ES-I3 (cell line): ENCODE data around the gene SYT1.

ENCODE experiments used
- H3K36me3 ChIP-seq: 2 replicates; pipeline ENCODE4 v1.6.1; 2013; ENCODE audit warnings: mild to moderate bottlenecking, low read length, control low read depth, moderate library complexity; ENCODE audit not compliant: insufficient read depth
- H3K4me1 ChIP-seq: 2 replicates; pipeline ENCODE4 v1.6.1; 2013; ENCODE audit warnings: mild to moderate bottlenecking, control low read depth, low read length; ENCODE audit not compliant: insufficient read depth
- H3K9ac ChIP-seq: 2 replicates; pipeline ENCODE4 v1.6.1; 2013; ENCODE audit warnings: low read depth, mild to moderate bottlenecking, low read length, moderate library complexity
- H3K9me3 ChIP-seq: 2 replicates; pipeline ENCODE4 v1.6.1; 2013; ENCODE audit warnings: mild to moderate bottlenecking, low read length, moderate library complexity; ENCODE audit not compliant: control insufficient read depth, insufficient read depth

SYT1 gene

DNA sequence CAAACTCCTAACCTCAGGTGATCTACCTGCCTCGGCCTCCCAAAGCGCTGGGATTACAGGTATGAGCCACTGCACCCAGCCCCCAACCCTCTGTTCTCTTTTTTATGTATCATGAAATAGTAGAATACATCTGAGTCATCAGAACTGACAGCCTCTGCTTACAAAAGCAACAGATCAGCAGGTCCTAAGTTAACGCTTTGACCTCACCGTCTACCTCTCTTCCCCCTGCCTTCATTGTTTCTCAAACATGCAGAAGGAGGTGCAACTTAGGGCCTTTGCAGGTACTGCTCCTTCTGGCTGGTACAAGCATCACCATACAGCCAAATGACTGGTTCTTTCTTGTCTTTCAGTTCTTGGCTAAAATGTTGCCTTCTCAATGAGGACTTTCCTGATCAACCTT lies 577.0 kb downstream of the SYT1 start:
- no peaks in the 10 kb centered on the region for H3K36me3 ChIP-seq
- H3K9me3 ChIP-seq = no peaks in the 10 kb centered on the region
- no peak overlapping the region for H3K9ac ChIP-seq
- H3K4me1 ChIP-seq = peaks cover 14% of the 10 kb centered on the region; the same call in 1 of the 2 replicates

DNA sequence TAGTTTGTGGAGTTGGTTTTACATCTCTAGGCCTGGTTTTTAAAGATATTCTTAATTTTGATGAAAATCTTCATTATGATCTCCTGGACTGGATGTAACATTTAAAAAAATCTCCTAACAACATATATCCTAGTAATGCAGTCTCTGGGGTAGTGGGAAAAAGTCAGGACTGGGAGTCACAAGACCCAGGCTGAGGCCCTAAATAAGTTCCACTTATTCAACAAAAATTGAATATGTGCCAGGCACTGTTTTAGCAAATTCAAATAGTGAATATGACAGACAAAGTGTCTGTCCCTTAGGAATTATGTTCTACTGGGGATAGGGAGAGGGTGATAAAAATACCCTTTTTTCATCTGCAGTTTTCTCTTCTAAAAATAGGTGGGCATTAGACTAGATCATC lies 577.8 kb downstream of the SYT1 start:
- peaks cover 17% of the 10 kb centered on the region; the same call in 1 of the 2 replicates for H3K4me1 ChIP-seq
- H3K9me3 ChIP-seq = no peaks in the 10 kb centered on the region
- no peaks in the 10 kb centered on the region for H3K36me3 ChIP-seq
- H3K9ac ChIP-seq = no peak overlapping the region

DNA sequence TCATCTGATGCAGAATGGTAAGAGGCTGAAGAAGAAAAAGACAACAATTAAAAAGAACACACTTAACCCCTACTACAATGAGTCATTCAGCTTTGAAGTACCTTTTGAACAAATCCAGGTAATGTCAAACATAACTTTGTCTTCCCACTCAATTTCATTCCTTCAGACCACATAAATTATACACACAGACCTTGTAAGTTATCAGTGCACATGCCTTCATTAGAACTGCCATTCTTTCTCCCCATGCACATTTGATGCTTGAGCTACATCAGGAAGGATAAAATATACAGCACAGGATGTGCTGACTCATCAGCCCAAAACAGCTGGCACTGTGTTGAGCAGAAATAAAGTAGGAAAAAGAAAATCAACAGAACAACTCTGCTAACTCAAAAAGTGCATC lies 579.5 kb downstream of the SYT1 start:
- no peak overlapping the region for H3K9ac ChIP-seq
- no peaks in the 10 kb centered on the region for H3K9me3 ChIP-seq
- H3K4me1 ChIP-seq = peaks cover 17% of the 10 kb centered on the region; the same call in 1 of the 2 replicates
- no peaks in the 10 kb centered on the region for H3K36me3 ChIP-seq

GRCh38 chr12:79448816-79449215 lies 584.2 kb downstream of the SYT1 start:
- H3K36me3 ChIP-seq = no peaks in the 10 kb centered on the region
- H3K9me3 ChIP-seq = no peaks in the 10 kb centered on the region
- H3K9ac ChIP-seq = no peak overlapping the region
- H3K4me1 ChIP-seq = peaks cover 28% of the 10 kb centered on the region

DNA sequence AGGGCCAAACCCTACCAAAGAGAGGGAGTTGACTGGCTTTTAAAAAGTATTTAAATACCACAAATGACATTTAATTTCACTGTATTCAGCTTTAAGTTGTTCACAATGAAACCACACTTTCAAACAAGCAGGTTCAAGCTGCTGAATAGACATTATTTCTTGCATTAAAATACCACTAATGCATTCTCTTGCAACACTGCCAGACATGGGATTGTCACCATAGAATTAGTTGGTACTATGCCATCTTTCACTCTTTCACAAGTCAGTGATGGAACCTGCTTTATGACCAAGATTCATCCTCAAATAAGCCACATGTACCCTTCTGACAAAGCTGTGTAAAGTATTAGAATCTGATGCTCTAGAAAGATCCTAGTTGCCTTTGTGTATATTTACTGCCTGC lies 586.8 kb downstream of the SYT1 start:
- Histone ChIP-seq H3K36me3 (no peaks in the 10 kb centered on the region), H3K9me3 (no peaks in the 10 kb centered on the region), H3K9ac (no peak overlapping the region), H3K4me1 (peaks cover 44% of the 10 kb centered on the region)

- no peak overlapping the region for H3K9ac ChIP-seq
- no peaks in the 10 kb centered on the region for H3K36me3 ChIP-seq
- no peaks in the 10 kb centered on the region for H3K9me3 ChIP-seq
- peaks cover 41% of the 10 kb centered on the region for H3K4me1 ChIP-seq
Observed at GRCh38 chr12:79451978-79452377, 587.4 kb downstream of the SYT1 start.

- Histone ChIP-seq H3K36me3 (no peaks in the 10 kb centered on the region), H3K9me3 (no peaks in the 10 kb centered on the region), H3K9ac (no peak overlapping the region), H3K4me1 (peaks cover 41% of the 10 kb centered on the region)
Observed at GRCh38 chr12:79452906-79453305, 588.3 kb downstream of the SYT1 start.

GRCh38 chr12:79453820-79454219 lies 589.2 kb downstream of the SYT1 start:
- H3K36me3 ChIP-seq = no peaks in the 10 kb centered on the region
- H3K9me3 ChIP-seq = no peaks in the 10 kb centered on the region
- H3K4me1 ChIP-seq = peaks cover 41% of the 10 kb centered on the region
- H3K9ac ChIP-seq = no peak overlapping the region

GRCh38 chr12:79454338-79454843 lies 589.8 kb downstream of the SYT1 start:
- Histone ChIP-seq H3K36me3 (no peaks in the 10 kb centered on the region), H3K9ac (no peak overlapping the region), H3K4me1 (peaks cover 41% of the 10 kb centered on the region), H3K9me3 (no peaks in the 10 kb centered on the region)

- Histone ChIP-seq H3K9me3 (no peaks in the 10 kb centered on the region), H3K9ac (no peak overlapping the region), H3K4me1 (peaks cover 41% of the 10 kb centered on the region), H3K36me3 (no peaks in the 10 kb centered on the region)
Observed at GRCh38 chr12:79455286-79455685, 590.7 kb downstream of the SYT1 start.

- no peaks in the 10 kb centered on the region for H3K36me3 ChIP-seq
- H3K9me3 ChIP-seq = no peaks in the 10 kb centered on the region
- peaks cover 17% of the 10 kb centered on the region for H3K4me1 ChIP-seq
- no peak overlapping the region for H3K9ac ChIP-seq
Observed at GRCh38 chr12:79482323-79482722, 617.7 kb downstream of the SYT1 start.

DNA sequence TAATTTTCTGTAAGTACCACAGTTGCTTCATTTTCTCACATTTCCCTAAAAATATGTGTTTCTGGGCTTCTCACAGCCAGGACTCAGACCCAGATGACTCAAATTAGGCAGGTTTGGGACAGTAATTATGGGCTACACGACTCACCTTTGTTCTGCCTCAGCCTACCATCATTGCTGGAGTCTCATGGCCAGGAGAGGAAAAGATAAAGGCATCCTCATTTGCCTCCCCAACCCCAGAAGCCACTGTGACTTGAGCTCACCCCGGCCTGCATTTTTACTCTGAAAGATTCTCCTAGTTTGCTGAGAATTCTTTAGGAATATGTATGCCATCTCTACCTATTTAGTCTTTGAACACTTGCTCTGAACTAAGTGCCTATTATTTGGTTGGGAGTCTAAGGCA lies 618.3 kb downstream of the SYT1 start:
- Histone ChIP-seq H3K4me1 (peaks cover 17% of the 10 kb centered on the region), H3K9ac (no peak overlapping the region), H3K36me3 (no peaks in the 10 kb centered on the region), H3K9me3 (no peaks in the 10 kb centered on the region)

DNA sequence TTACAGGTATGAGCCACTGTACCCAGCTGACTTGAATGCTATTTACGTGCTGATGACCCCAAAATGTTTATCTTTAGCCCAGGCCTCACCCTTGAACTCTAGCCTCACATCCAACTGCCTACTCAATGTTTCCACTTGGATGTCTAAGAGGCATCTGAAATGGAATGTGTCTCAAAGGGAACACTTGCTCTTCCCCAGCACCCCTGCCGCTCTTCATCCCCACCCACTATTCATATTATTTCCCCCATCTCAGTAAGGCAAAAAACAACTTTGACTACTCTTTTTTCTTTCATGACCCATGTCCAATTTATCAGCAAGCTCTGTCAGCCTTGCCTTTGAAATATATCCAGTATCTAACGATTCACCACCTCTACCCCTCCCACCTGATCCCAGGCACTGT lies 621.6 kb downstream of the SYT1 start:
- H3K4me1 ChIP-seq = peaks cover 17% of the 10 kb centered on the region
- no peaks in the 10 kb centered on the region for H3K9me3 ChIP-seq
- no peak overlapping the region for H3K9ac ChIP-seq
- no peaks in the 10 kb centered on the region for H3K36me3 ChIP-seq

DNA sequence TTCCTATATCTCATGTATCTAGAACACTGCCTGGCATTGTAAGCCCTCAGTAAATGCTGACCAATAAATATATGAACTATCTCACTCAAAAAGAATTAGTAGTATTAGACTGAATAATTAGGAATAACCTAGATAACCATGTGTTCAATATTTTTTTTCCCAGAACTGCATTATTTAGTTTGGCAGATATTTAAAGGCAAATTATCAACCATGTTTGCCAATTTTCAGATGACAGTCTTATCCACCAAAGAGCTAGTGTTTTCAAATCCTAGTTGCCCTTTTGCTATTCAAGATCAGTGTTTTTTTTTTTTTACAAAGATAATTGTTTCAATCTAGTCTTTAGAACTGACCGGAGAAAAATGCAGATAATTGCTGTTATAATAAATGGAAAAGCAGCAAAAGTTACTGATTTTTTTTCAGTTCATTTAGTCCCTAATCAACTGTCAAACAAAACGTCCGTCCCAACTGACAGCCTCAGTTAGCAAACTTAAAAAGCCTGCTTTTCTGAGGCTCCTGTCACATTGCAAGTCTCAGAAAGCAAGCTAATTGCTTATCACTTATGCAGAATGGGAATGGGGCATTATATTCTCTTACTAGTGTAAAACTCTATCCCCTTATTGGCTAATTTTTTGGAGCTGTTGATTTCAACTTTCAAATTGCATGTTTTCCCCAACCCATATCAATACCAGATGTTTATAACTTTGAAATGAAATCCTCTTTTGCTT lies 623.0 kb downstream of the SYT1 start:
- peaks cover 3% of the 10 kb centered on the region; the same call in 1 of the 2 replicates for H3K9me3 ChIP-seq
- peaks cover 9% of the 10 kb centered on the region for H3K4me1 ChIP-seq
- H3K36me3 ChIP-seq = peaks cover 8% of the 10 kb centered on the region
- H3K9ac ChIP-seq = no peak overlapping the region
